ENCODE results near the gene TMPRSS11E.
"Not testable (repeated sequence)": the region's sequence is repeated elsewhere in the genome, so short reads cannot be mapped to it uniquely, and the experiment has no call there.

DNA sequence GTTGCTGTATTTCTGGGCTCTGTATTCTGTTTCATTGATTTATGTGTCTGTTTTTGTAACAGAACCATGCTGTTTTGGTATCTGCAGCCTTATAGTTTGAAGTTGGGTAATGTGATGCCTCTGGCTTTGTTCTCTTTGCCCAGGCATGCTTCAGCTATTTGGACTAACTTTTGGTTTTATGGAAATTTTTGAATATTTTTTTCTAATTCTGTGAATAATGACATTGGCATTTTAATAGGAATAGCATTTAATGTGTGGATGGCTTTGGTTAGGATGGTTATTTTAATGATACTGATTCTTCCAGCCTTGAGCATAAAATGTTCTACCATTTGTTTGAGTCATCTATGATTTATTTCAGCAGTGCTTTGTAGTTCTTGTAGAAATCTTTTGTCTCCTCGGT lies 75.0 kb downstream of the TMPRSS11E start:
- TF ChIP-seq IRF4 (IDR thresholded peaks at IDR 0.05; ENCODE audit: low read depth, low read length); DPF2 (IDR thresholded peaks at IDR 0.05): not testable (repeated sequence)
- TF ChIP-seq, protein P1, sequence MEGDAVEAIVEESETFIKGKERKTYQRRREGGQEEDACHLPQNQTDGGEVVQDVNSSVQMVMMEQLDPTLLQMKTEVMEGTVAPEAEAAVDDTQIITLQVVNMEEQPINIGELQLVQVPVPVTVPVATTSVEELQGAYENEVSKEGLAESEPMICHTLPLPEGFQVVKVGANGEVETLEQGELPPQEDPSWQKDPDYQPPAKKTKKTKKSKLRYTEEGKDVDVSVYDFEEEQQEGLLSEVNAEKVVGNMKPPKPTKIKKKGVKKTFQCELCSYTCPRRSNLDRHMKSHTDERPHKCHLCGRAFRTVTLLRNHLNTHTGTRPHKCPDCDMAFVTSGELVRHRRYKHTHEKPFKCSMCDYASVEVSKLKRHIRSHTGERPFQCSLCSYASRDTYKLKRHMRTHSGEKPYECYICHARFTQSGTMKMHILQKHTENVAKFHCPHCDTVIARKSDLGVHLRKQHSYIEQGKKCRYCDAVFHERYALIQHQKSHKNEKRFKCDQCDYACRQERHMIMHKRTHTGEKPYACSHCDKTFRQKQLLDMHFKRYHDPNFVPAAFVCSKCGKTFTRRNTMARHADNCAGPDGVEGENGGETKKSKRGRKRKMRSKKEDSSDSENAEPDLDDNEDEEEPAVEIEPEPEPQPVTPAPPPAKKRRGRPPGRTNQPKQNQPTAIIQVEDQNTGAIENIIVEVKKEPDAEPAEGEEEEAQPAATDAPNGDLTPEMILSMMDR (IDR thresholded peaks at IDR 0.05 in 2 of 3, conservative IDR thresholded peaks at IDR 0.05 in 1 of 3; ENCODE audit: control insufficient read depth in 2 of 3, extremely low read depth in 1 of 3, insufficient read depth in 1 of 3, low read depth in 3 of 3, low read length in 3 of 3), result not testable (repeated sequence)
